ENCODE measurements around the gene SPECC1.

SPECC1 gene

GRCh38 chr17:20284022-20284421 is 274.9 kb downstream of the SPECC1 start:
- Mint-ChIP-seq H3K4me1 (peaks cover 46% of the 10 kb centered on the region), H3K36me3 (ENCODE audit: low read depth) (peaks cover 13% of the 10 kb centered on the region), H3K27me3 (ENCODE audit: low read depth, poor library complexity) (peaks cover 6% of the 10 kb centered on the region), H3K27ac (peak overlapping the region; percentile 95), H3K4me3 (no peak overlapping the region), H3K9me3 (peaks cover 4% of the 10 kb centered on the region)
- TF ChIP-seq, protein P1, sequence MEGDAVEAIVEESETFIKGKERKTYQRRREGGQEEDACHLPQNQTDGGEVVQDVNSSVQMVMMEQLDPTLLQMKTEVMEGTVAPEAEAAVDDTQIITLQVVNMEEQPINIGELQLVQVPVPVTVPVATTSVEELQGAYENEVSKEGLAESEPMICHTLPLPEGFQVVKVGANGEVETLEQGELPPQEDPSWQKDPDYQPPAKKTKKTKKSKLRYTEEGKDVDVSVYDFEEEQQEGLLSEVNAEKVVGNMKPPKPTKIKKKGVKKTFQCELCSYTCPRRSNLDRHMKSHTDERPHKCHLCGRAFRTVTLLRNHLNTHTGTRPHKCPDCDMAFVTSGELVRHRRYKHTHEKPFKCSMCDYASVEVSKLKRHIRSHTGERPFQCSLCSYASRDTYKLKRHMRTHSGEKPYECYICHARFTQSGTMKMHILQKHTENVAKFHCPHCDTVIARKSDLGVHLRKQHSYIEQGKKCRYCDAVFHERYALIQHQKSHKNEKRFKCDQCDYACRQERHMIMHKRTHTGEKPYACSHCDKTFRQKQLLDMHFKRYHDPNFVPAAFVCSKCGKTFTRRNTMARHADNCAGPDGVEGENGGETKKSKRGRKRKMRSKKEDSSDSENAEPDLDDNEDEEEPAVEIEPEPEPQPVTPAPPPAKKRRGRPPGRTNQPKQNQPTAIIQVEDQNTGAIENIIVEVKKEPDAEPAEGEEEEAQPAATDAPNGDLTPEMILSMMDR (IDR thresholded peaks at IDR 0.05) = no peak
- DNase-seq = no peak

GRCh38 chr17:20284570-20285295 is 275.6 kb downstream of the SPECC1 start:
- Mint-ChIP-seq H3K36me3 (ENCODE audit: low read depth) (peaks cover 13% of the 10 kb centered on the region), H3K9me3 (peaks cover 4% of the 10 kb centered on the region), H3K27me3 (ENCODE audit: low read depth, poor library complexity) (peaks cover 6% of the 10 kb centered on the region), H3K27ac (peak overlapping the region; percentile 87), H3K4me1 (peaks cover 45% of the 10 kb centered on the region), H3K4me3 (peak overlapping the region; percentile 11)
- TF ChIP-seq, protein P1 (IDR thresholded peaks at IDR 0.05) = no peak
- DNase-seq = no peak

DNA sequence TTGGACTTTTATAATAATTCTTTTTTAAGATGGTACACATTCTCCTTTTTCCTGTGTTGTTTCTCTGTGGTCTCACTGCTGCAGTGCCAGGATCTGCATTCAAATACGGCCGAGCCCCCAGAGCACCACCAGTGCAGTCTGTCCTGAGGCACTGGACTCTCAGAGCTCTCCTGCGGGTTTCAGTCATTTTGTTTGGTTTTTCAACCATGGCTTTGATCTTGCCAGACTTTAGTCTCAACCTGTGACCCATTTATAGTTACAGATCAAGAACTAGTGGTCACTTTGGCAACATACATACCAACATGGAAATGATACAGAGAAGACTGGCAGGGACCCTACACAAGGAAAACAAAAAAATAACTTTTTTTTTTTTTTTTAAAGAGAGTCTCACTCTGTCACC is 280.8 kb downstream of the SPECC1 start:
- Mint-ChIP-seq H3K9me3 (peaks cover 10% of the 10 kb centered on the region), H3K27me3 (ENCODE audit: low read depth, poor library complexity) (peaks cover 2% of the 10 kb centered on the region), H3K4me3 (no peak overlapping the region), H3K36me3 (ENCODE audit: low read depth) (peaks cover 23% of the 10 kb centered on the region), H3K27ac (no peak overlapping the region), H3K4me1 (peaks cover 19% of the 10 kb centered on the region)
- DNase-seq = no peak
- TF ChIP-seq, protein P1 (IDR thresholded peaks at IDR 0.05) = no peak

GRCh38 chr17:20291853-20292252 is 282.7 kb downstream of the SPECC1 start:
- peak overlapping the region; percentile 90 for H3K27ac Mint-ChIP-seq
- no peak overlapping the region for H3K4me3 Mint-ChIP-seq
- peaks cover 2% of the 10 kb centered on the region for H3K27me3 Mint-ChIP-seq (ENCODE audit: low read depth, poor library complexity)
- DNase-seq = no peak
- peaks cover 17% of the 10 kb centered on the region for H3K9me3 Mint-ChIP-seq
- peaks cover 5% of the 10 kb centered on the region for H3K4me1 Mint-ChIP-seq
- TF ChIP-seq, protein P1 (IDR thresholded peaks at IDR 0.05) = no peak
- H3K36me3 Mint-ChIP-seq (ENCODE audit: low read depth) = peaks cover 27% of the 10 kb centered on the region

GRCh38 chr17:20293501-20293900 is 284.3 kb downstream of the SPECC1 start:
- Mint-ChIP-seq H3K27me3 (ENCODE audit: low read depth, poor library complexity) (peaks cover 4% of the 10 kb centered on the region), H3K4me1 (peaks cover 5% of the 10 kb centered on the region), H3K27ac (no peak overlapping the region), H3K4me3 (no peak overlapping the region), H3K9me3 (peaks cover 14% of the 10 kb centered on the region), H3K36me3 (ENCODE audit: low read depth) (peaks cover 29% of the 10 kb centered on the region)
- no peak for DNase-seq
- TF ChIP-seq, protein P1 (IDR thresholded peaks at IDR 0.05) = no peak

DNA sequence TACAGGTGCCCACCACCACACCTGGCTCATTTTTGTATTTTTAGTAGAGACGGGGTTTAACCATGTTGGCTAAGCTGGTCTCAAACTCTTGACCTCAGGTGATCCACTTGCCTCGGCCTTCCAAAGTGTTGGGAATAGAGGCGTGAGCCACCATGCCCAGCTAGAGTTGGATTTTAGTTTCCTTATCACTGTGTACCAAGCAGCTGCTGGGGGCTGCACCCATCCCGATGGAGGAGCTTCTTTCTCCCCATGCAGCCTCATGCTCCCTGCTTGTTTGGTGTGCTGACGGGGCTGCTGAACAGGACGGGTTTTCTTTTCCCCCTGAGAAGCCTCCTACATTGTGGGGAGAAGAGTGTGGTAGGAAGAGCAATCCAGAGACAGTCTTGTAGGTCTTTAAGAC is 285.0 kb downstream of the SPECC1 start:
- Mint-ChIP-seq H3K27me3 (ENCODE audit: low read depth, poor library complexity) (peaks cover 4% of the 10 kb centered on the region), H3K4me3 (no peak overlapping the region), H3K36me3 (ENCODE audit: low read depth) (peaks cover 32% of the 10 kb centered on the region), H3K9me3 (peaks cover 13% of the 10 kb centered on the region), H3K4me1 (peaks cover 5% of the 10 kb centered on the region), H3K27ac (no peak overlapping the region)
- TF ChIP-seq, protein P1 (IDR thresholded peaks at IDR 0.05) = no peak
- no peak for DNase-seq

Data from nephron progenitor cell (in vitro differentiated cells).